Stimulated activated CD4-positive, alpha-beta T cell treated with anti-CD3 and anti-CD28 coated beads, Interleukin-15, amount 100 ng/mL, for 1 hour (primary cell): ENCODE results near the gene KICS2.

Source experiments
- DNase-seq, 2 donors: peaks; one replicate each; pipeline ENCODE4 v3.0.0-alpha.2; 2020; ENCODE audit warnings: low read depth in 1 of 2, low spot score in 1 of 2

KICS2 gene

GRCh38 chr12:64222009-64222765 is at the start of gene KICS2:
Gene KICS2 (minus strand): TSS chr12:64222296. CDS start chr12:64222237, 59 bp downstream.
- DNase-seq = peak; percentile 80 to 82

- no peak for DNase-seq
Measured at GRCh38 chr12:64270411-64270810, 48.3 kb upstream of the KICS2 start.

- no peak for DNase-seq
Measured at GRCh38 chr12:64269161-64269560, 47.1 kb upstream of the KICS2 start.

GRCh38 chr12:64268409-64268808 is 46.3 kb upstream of the KICS2 start:
- DNase-seq = no peak

- no peak for DNase-seq
Measured at GRCh38 chr12:64265839-64266238, 43.7 kb upstream of the KICS2 start.

GRCh38 chr12:64261813-64262212 is 39.7 kb upstream of the KICS2 start:
- DNase-seq = no peak

- no peak for DNase-seq
Measured at GRCh38 chr12:64258576-64258975, 36.5 kb upstream of the KICS2 start.

- no peak for DNase-seq
Measured at GRCh38 chr12:64256166-64256800, 34.2 kb upstream of the KICS2 start.

- DNase-seq = no peak
Measured at GRCh38 chr12:64255249-64255648, 33.2 kb upstream of the KICS2 start.

GRCh38 chr12:64253356-64253755 is 31.3 kb upstream of the KICS2 start:
- no peak for DNase-seq

GRCh38 chr12:64252681-64253080 is 30.6 kb upstream of the KICS2 start:
- DNase-seq = no peak

- DNase-seq = no peak
Measured at GRCh38 chr12:64243809-64244208, 21.7 kb upstream of the KICS2 start.

- DNase-seq = no peak
Measured at GRCh38 chr12:64240781-64241180, 18.7 kb upstream of the KICS2 start.

- DNase-seq = no peak
Measured at GRCh38 chr12:64237382-64237781, 15.3 kb upstream of the KICS2 start.

GRCh38 chr12:64236549-64236948 is 14.5 kb upstream of the KICS2 start:
- no peak for DNase-seq

GRCh38 chr12:64232196-64232595 is 10.1 kb upstream of the KICS2 start:
- DNase-seq = no peak

- no peak for DNase-seq
Measured at GRCh38 chr12:64229796-64230195, 7.7 kb upstream of the KICS2 start.

- no peak for DNase-seq
Measured at GRCh38 chr12:64229240-64229639, 7.1 kb upstream of the KICS2 start.

- no peak for DNase-seq
Measured at GRCh38 chr12:64225626-64226025, 3.5 kb upstream of the KICS2 start.

GRCh38 chr12:64221651-64222008 is 466 bp downstream of the KICS2 start:
- peak in 1 of 2 donors; percentile 4 for DNase-seq

GRCh38 chr12:64220046-64220445 is 2.0 kb downstream of the KICS2 start:
- DNase-seq = no peak

GRCh38 chr12:64219145-64219544 is 3.0 kb downstream of the KICS2 start:
- no peak for DNase-seq

- DNase-seq = no peak
Measured at GRCh38 chr12:64218597-64218996, 3.5 kb downstream of the KICS2 start.
